NT2/D1 (cell line): Measurements from ENCODE around the gene KIAA0319L.

Experiments used
- DNase-seq: peaks from one replicate; pipeline ENCODE4 v3.0.0-alpha.2; 2011; ENCODE audit warnings: low read depth, low spot score
- H3K27me3 ChIP-seq: 2 replicates; pipeline ENCODE4 v1.6.0; 2011; ENCODE audit warnings: mild to moderate bottlenecking; ENCODE audit not compliant: insufficient read length, insufficient read depth
- H3K36me3 ChIP-seq: 2 replicates; pipeline ENCODE4 v1.6.1; 2011; ENCODE audit warnings: mild to moderate bottlenecking, low read length, mixed read lengths; ENCODE audit not compliant: insufficient read depth, insufficient read length
- H3K4me1 ChIP-seq: 2 replicates; pipeline ENCODE4 v1.5.1; 2011; ENCODE audit not compliant: insufficient read depth, insufficient read length
- H3K4me3 ChIP-seq: 2 replicates; pipeline ENCODE4 v1.5.1; 2011; ENCODE audit warnings: low read depth; ENCODE audit not compliant: insufficient read length
- H3K9ac ChIP-seq: 2 replicates; pipeline ENCODE4 v1.6.0; 2011; ENCODE audit warnings: low read depth; ENCODE audit not compliant: insufficient read length
- H3K9me3 ChIP-seq: 2 replicates; pipeline ENCODE4 v1.5.1; 2011; ENCODE audit warnings: mild to moderate bottlenecking, low read length; ENCODE audit not compliant: insufficient read depth
- SUZ12 ChIP-seq: IDR thresholded peaks from 2 replicates; pipeline ENCODE4 v1.6.1; 2011; ENCODE audit not compliant: insufficient read length, insufficient read depth; ENCODE audit errors: extremely low read depth
- YY1 ChIP-seq: IDR thresholded peaks from 2 replicates; pipeline ENCODE4 v1.6.1; 2011; ENCODE audit not compliant: insufficient read length, insufficient read depth
- ZNF274 ChIP-seq: IDR thresholded peaks from 2 replicates; pipeline ENCODE4 v1.6.1; 2011; ENCODE audit warnings: mild to moderate bottlenecking, low read depth, low read length

KIAA0319L gene

GRCh38 chr1:35506960-35507912 lies 50.0 kb downstream of the KIAA0319L start:
- Histone ChIP-seq H3K27me3 (no peaks in the 10 kb centered on the region), H3K4me3 (no peak overlapping the region), H3K36me3 (peaks cover 13% of the 10 kb centered on the region), H3K9me3 (no peaks in the 10 kb centered on the region), H3K4me1 (no peaks in the 10 kb centered on the region), H3K9ac (no peak overlapping the region)
- no peak for TF ChIP-seq YY1
- no peak for TF ChIP-seq SUZ12
- TF ChIP-seq ZNF274 = no peak
- DNase-seq = no peak

GRCh38 chr1:35505911-35506798 lies 51.0 kb downstream of the KIAA0319L start:
- DNase-seq = no peak
- no peaks in the 10 kb centered on the region for H3K9me3 ChIP-seq
- peaks cover 13% of the 10 kb centered on the region for H3K36me3 ChIP-seq
- no peak overlapping the region for H3K4me3 ChIP-seq
- H3K9ac ChIP-seq = no peak overlapping the region
- H3K27me3 ChIP-seq = no peaks in the 10 kb centered on the region
- H3K4me1 ChIP-seq = no peaks in the 10 kb centered on the region
- TF ChIP-seq ZNF274 (no peak), YY1 (no peak), SUZ12 (no peak)

- peaks cover 18% of the 10 kb centered on the region for H3K36me3 ChIP-seq
- no peaks in the 10 kb centered on the region for H3K9me3 ChIP-seq
- H3K27me3 ChIP-seq = no peaks in the 10 kb centered on the region
- TF ChIP-seq SUZ12 (no peak), YY1 (no peak), ZNF274 (no peak)
- DNase-seq = no peak
- no peaks in the 10 kb centered on the region for H3K4me1 ChIP-seq
- no peak overlapping the region for H3K4me3 ChIP-seq
- no peak overlapping the region for H3K9ac ChIP-seq
These were observed 55.0 kb downstream of the KIAA0319L start for GRCh38 chr1:35502242-35502641.

GRCh38 chr1:35500439-35500838 lies 56.8 kb downstream of the KIAA0319L start:
- H3K4me1 ChIP-seq = no peaks in the 10 kb centered on the region
- peaks cover 5% of the 10 kb centered on the region for H3K36me3 ChIP-seq
- no peak overlapping the region for H3K9ac ChIP-seq
- H3K4me3 ChIP-seq = no peak overlapping the region
- DNase-seq = no peak
- TF ChIP-seq ZNF274 = no peak
- TF ChIP-seq YY1 = no peak
- TF ChIP-seq SUZ12 = no peak
- H3K9me3 ChIP-seq = no peaks in the 10 kb centered on the region
- no peaks in the 10 kb centered on the region for H3K27me3 ChIP-seq

- Histone ChIP-seq H3K4me1 (no peaks in the 10 kb centered on the region), H3K27me3 (no peaks in the 10 kb centered on the region), H3K36me3 (peaks cover 5% of the 10 kb centered on the region), H3K4me3 (no peak overlapping the region), H3K9me3 (no peaks in the 10 kb centered on the region), H3K9ac (no peak overlapping the region)
- no peak for TF ChIP-seq ZNF274
- TF ChIP-seq SUZ12 = no peak
- DNase-seq = no peak
These were observed 57.5 kb downstream of the KIAA0319L start for GRCh38 chr1:35499652-35500176.

- H3K9me3 ChIP-seq = no peaks in the 10 kb centered on the region
- no peak for TF ChIP-seq ZNF274
- TF ChIP-seq YY1 = no peak
- TF ChIP-seq SUZ12 = no peak
- no peak for DNase-seq
- H3K36me3 ChIP-seq = peaks cover 8% of the 10 kb centered on the region
- no peak overlapping the region for H3K4me3 ChIP-seq
- no peak overlapping the region for H3K9ac ChIP-seq
- no peaks in the 10 kb centered on the region for H3K4me1 ChIP-seq
- H3K27me3 ChIP-seq = no peaks in the 10 kb centered on the region
These were observed 58.0 kb downstream of the KIAA0319L start for GRCh38 chr1:35499231-35499630.
